ENCODE measurements around the gene PDE6H. TPM values are rescaled to one million over a fixed set of nuclear protein-coding genes. Genes with fewer than 3 reads are reported as not detected.

Gene PDE6H
- total RNA-seq, 1 experiment from 2014 or later: not detected

DNA sequence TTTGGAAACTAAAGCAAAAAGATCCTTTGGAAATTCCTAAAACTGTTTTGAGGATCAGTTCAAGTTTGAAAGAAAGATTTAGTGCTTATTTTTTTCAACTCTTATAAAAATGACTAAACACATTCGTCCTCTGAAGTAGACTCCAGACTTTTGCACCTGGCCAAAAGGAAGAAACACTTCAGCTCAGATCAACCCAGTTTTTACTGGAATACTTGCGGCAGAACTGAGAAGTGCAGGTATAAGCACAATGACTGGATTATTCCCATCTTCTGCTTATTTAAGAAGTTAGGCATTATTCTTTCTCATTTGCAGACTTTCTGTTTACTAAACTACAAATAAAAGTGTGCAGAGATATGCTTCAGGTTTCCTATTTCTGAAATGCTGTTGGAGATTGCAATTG is 41.9 kb downstream of the PDE6H start:
- H3K79me2 ChIP-seq (ENCODE audit: low read length): no peaks in the 10 kb centered on the region
- DNase-seq: peak; percentile 5
- no peak overlapping the region for H3K4me3 ChIP-seq (ENCODE audit: low read length)
- ChIA-PET POLR2A (ENCODE audit: unreplicated experiment) (no interaction called here), CTCF (no interaction called here)
- intact Hi-C loops (cut with micrococcal nuclease): no loop called here
- TF ChIP-seq, protein P1, sequence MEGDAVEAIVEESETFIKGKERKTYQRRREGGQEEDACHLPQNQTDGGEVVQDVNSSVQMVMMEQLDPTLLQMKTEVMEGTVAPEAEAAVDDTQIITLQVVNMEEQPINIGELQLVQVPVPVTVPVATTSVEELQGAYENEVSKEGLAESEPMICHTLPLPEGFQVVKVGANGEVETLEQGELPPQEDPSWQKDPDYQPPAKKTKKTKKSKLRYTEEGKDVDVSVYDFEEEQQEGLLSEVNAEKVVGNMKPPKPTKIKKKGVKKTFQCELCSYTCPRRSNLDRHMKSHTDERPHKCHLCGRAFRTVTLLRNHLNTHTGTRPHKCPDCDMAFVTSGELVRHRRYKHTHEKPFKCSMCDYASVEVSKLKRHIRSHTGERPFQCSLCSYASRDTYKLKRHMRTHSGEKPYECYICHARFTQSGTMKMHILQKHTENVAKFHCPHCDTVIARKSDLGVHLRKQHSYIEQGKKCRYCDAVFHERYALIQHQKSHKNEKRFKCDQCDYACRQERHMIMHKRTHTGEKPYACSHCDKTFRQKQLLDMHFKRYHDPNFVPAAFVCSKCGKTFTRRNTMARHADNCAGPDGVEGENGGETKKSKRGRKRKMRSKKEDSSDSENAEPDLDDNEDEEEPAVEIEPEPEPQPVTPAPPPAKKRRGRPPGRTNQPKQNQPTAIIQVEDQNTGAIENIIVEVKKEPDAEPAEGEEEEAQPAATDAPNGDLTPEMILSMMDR (conservative IDR thresholded peaks at IDR 0.05; ENCODE audit: low read depth, low read length): no peak; the same call in 1 of the 2 replicates
- TF ChIP-seq EZH2 (IDR thresholded peaks at IDR 0.05; ENCODE audit: low read length, unreplicated experiment): no peak
- H3K9me2 ChIP-seq (replicated peaks; ENCODE audit: low read length): no peaks in the 10 kb centered on the region
- H4K20me1 ChIP-seq (ENCODE audit: low read length): no peaks in the 10 kb centered on the region
- no peak overlapping the region for H3K4me2 ChIP-seq (ENCODE audit: low read length)
- H3K27ac ChIP-seq (ENCODE audit: low read length): no peak overlapping the region
- H3K4me1 ChIP-seq (ENCODE audit: insufficient read depth, low read length): no peaks in the 10 kb centered on the region
- peaks cover 36% of the 10 kb centered on the region for H3K27me3 ChIP-seq (ENCODE audit: low read length)
- H3K36me3 ChIP-seq (ENCODE audit: low read depth, low read length): no peaks in the 10 kb centered on the region
- H3F3A ChIP-seq (ENCODE audit: low read length, unreplicated experiment): no peaks in the 10 kb centered on the region
- BruUV-seq (replicated peaks): no TSS peak
- H3K9ac ChIP-seq (ENCODE audit: low read length): no peak overlapping the region
- ATAC-seq: no peak
- H3K9me3 ChIP-seq (ENCODE audit: low read length): no peaks in the 10 kb centered on the region
- no peak overlapping the region for H2AFZ ChIP-seq (ENCODE audit: low read length)

DNA sequence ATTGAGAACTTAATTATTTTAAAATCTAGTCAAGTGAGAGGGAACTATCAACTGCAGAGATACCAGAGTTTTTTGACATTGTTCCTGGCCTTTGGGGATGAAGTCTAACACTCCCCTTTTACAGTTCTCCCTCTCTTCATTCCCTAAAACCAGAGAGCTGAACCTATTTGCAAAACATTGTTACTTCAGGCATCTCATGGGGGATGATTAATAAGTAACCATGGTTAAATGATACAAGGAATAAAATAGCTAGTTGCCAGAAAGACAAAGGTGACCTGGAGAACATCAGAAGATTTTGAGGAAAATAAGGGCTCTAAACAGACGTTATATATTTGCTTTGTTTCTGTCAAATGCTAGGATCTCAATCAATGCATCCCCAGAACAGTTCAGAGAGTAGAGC is 42.3 kb downstream of the PDE6H start:
- ATAC-seq (no peak), DNase-seq (no peak)
- H3K27me3 ChIP-seq (ENCODE audit: low read length): peaks cover 40% of the 10 kb centered on the region
- H3K36me3 ChIP-seq (ENCODE audit: low read depth, low read length): no peaks in the 10 kb centered on the region
- H3K27ac ChIP-seq (ENCODE audit: low read length): no peak overlapping the region
- H4K20me1 ChIP-seq (ENCODE audit: low read length): no peaks in the 10 kb centered on the region
- no peaks in the 10 kb centered on the region for H3K9me2 ChIP-seq (replicated peaks; ENCODE audit: low read length)
- H3K9me3 ChIP-seq (ENCODE audit: low read length): no peaks in the 10 kb centered on the region
- no peak overlapping the region for H3K4me3 ChIP-seq (ENCODE audit: low read length)
- no peak overlapping the region for H2AFZ ChIP-seq (ENCODE audit: low read length)
- ChIA-PET POLR2A (ENCODE audit: unreplicated experiment) (no interaction called here), CTCF (no interaction called here)
- H3F3A ChIP-seq (ENCODE audit: low read length, unreplicated experiment): no peaks in the 10 kb centered on the region
- H3K9ac ChIP-seq (ENCODE audit: low read length): no peak overlapping the region
- BruUV-seq (replicated peaks): no TSS peak
- TF ChIP-seq EZH2phosphoT487 (IDR thresholded peaks at IDR 0.05; ENCODE audit: borderline replicate concordance, low read length): no peak
- TF ChIP-seq, protein P1 (conservative IDR thresholded peaks at IDR 0.05; ENCODE audit: low read depth, low read length): no peak
- TF ChIP-seq EZH2 (IDR thresholded peaks at IDR 0.05; ENCODE audit: low read length, unreplicated experiment): no peak
- no peaks in the 10 kb centered on the region for H3K79me2 ChIP-seq (ENCODE audit: low read length)
- intact Hi-C loops (cut with micrococcal nuclease): no loop called here
- no peaks in the 10 kb centered on the region for H3K4me1 ChIP-seq (ENCODE audit: insufficient read depth, low read length)
- no peak overlapping the region for H3K4me2 ChIP-seq (ENCODE audit: low read length)

DNA sequence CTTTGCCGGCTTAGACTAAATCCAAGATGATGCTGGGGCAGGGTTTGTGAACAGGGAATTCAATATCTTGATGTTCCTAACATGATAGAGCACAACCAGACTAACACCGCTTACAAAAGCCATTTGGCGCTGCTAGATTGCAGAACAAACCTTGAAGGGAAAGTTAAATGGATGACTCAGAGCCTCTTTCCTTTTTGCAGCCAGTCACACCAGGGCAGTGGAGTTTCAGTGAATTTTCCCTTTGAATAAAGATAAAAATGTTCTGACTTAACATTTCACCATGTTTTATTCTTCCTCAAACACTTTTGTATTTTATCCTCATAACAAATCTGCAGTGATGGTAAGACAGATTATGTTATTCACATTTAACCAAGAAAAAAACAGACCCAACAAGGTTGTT is 47.3 kb downstream of the PDE6H start:
- Histone ChIP-seq H3K27ac (ENCODE audit: low read length) (no peak overlapping the region), H4K20me1 (ENCODE audit: low read length) (no peaks in the 10 kb centered on the region), H3K9ac (ENCODE audit: low read length) (no peak overlapping the region), H3F3A (ENCODE audit: low read length, unreplicated experiment) (no peaks in the 10 kb centered on the region), H3K9me3 (ENCODE audit: low read length) (no peaks in the 10 kb centered on the region), H3K4me2 (ENCODE audit: low read length) (no peak overlapping the region), H3K27me3 (ENCODE audit: low read length) (peaks cover 57% of the 10 kb centered on the region), H2AFZ (ENCODE audit: low read length) (no peak overlapping the region), H3K9me2 (replicated peaks; ENCODE audit: low read length) (no peaks in the 10 kb centered on the region), H3K4me3 (ENCODE audit: low read length) (no peak overlapping the region), H3K79me2 (ENCODE audit: low read length) (no peaks in the 10 kb centered on the region), H3K36me3 (ENCODE audit: low read depth, low read length) (no peaks in the 10 kb centered on the region), H3K4me1 (ENCODE audit: insufficient read depth, low read length) (no peaks in the 10 kb centered on the region)
- TF ChIP-seq EZH2phosphoT487 (IDR thresholded peaks at IDR 0.05; ENCODE audit: borderline replicate concordance, low read length) (no peak), EZH2 (IDR thresholded peaks at IDR 0.05; ENCODE audit: low read length, unreplicated experiment) (no peak)
- TF ChIP-seq, protein P1 (conservative IDR thresholded peaks at IDR 0.05; ENCODE audit: low read depth, low read length): no peak
- intact Hi-C loops (cut with micrococcal nuclease): no loop called here
- ChIA-PET CTCF (no interaction called here), POLR2A (ENCODE audit: unreplicated experiment) (no interaction called here)
- DNase-seq (no peak), ATAC-seq (no peak)
- no TSS peak for BruUV-seq (replicated peaks)

Other genes starting within 250 kb of the PDE6H start
- gene WBP11, start 169.6 kb upstream of the PDE6H start, total RNA-seq (2014; rRNA removed): 20.0 and 21.4 TPM in 2 replicates
- gene C12orf60, start 169.4 kb upstream of the PDE6H start, total RNA-seq (2014; rRNA removed): 0.29 and 0.47 TPM in 2 replicates
- gene SMCO3, start 158.9 kb upstream of the PDE6H start, total RNA-seq (2014; rRNA removed): not detected in 2 replicates
- not detected in 2 replicates for gene ART4, start 129.5 kb upstream of the PDE6H start, total RNA-seq (2014; rRNA removed)
- 0.22 and 2.1 TPM in 2 replicates for gene MGP, start 87.2 kb upstream of the PDE6H start, total RNA-seq (2014; rRNA removed)
- gene ERP27, start 34.5 kb upstream of the PDE6H start, total RNA-seq (2014; rRNA removed): not detected in 2 replicates
- 10.4 and 12.4 TPM in 2 replicates for gene ARHGDIB, start 11.4 kb upstream of the PDE6H start, total RNA-seq (2014; rRNA removed)
- not detected in 2 replicates for gene RERG, start 248.4 kb downstream of the PDE6H start, total RNA-seq (2014; rRNA removed)

Data from PC-3 (cell line).